Prostate gland (tissue), 2 donors: ENCODE data around the gene CPM. TPM values are rescaled to one million over a fixed set of nuclear protein-coding genes. Genes with fewer than 3 reads are reported as not detected.

ENCODE experiments used
- DNase-seq: peaks from one replicate; pipeline ENCODE4 v3.0.0-alpha.2; 2019; ENCODE audit warnings: low spot score
- H3K27ac ChIP-seq, 2 donors: fragments of 200-600 bp; sonication (generic); 2 replicates each; pipeline ENCODE4 v1.5.1; 2017 to 2019
- H3K27me3 ChIP-seq: fragments of 200-600 bp; sonication (generic); replicated peaks from 2 replicates; pipeline ENCODE4 v1.5.1; 2019; ENCODE audit not compliant: insufficient read depth
- H3K36me3 ChIP-seq, 2 donors: fragments of 200-600 bp; sonication (generic); 1 replicate in 1 of 2; 2 replicates in 1 of 2; pipeline versions ENCODE4 v1.5.1 to v1.8.1; 2017 to 2019
- H3K4me1 ChIP-seq: fragments of 200-600 bp; sonication (generic); replicated peaks from 2 replicates; pipeline ENCODE4 v1.5.1; 2019
- H3K4me3 ChIP-seq, 2 donors: fragments of 200-600 bp; sonication (generic); 2 replicates each; pipeline ENCODE4 v1.5.1; 2017 to 2019
- H3K9me3 ChIP-seq: fragments of 200-600 bp; sonication (generic); 2 replicates; pipeline ENCODE4 v1.5.1; 2017
- CTCF ChIP-seq, 4 experiments: fragments of 200-600 bp in 2 of 4; fragments of 450-650 bp in 2 of 4; sonication (generic) in 2 of 4; IDR thresholded peaks; 1 replicate in 3 of 4; 2 replicates in 1 of 4; pipeline ENCODE4 v1.5.1; 2016 to 2019; ENCODE audit warnings: antibody characterized with exemption in 4 of 4, mild to moderate bottlenecking in 2 of 4, moderate library complexity in 2 of 4
- POLR2A ChIP-seq: fragments of 450-650 bp; IDR thresholded peaks from one replicate; pipeline ENCODE4 v1.6.1; 2016; ENCODE audit warnings: antibody characterized with exemption, mild to moderate bottlenecking
- POLR2AphosphoS5 ChIP-seq: sonication (generic); formaldehyde crosslinking; IDR thresholded peaks from one replicate; pipeline ENCODE4 v1.6.1; 2017; ENCODE audit warnings: antibody characterized with exemption
- WGBS: methylation state at CpG from one replicate; pipeline ENCODE4 v1.1.5; 2018; 5-methylcytosine and 5-hydroxymethylcytosine counted together
- intact Hi-C: fragments of 100-400 bp; cut with DNase I; formaldehyde crosslinking; loops from one replicate; pipeline ENCODE4 v1.14.2; 2022
- total RNA-seq, 2 donors: library from RNA; depleted of rRNA; stranded (reverse); fragments of >200 nt; gene quantifications; one replicate each; pipeline ENCODE4 v1.1.0, GENCODE V29; 2016

CPM gene
- total RNA-seq, 2 donors from 2014 or later: 68.4 TPM

- intact Hi-C loops: no loop called here
Measured at GRCh38 chr12:68903511-68903910, 29.5 kb downstream of the CPM start.

GRCh38 chr12:68901551-68901950 is 31.4 kb downstream of the CPM start:
- DNase-seq: no peak
- Histone ChIP-seq H3K27me3 (no peaks in the 10 kb centered on the region), H3K4me1 (no peaks in the 10 kb centered on the region), H3K9me3 (no peaks in the 10 kb centered on the region), H3K27ac (no peak overlapping the region), H3K4me3 (no peak overlapping the region), H3K36me3 (no peaks in the 10 kb centered on the region)
- intact Hi-C loops: no loop called here
- TF ChIP-seq CTCF (IDR thresholded peaks at IDR 0.05): no peak
- TF ChIP-seq POLR2AphosphoS5: no peak
- WGBS: 83% methylated on average over 2 of the region's 2 CpGs

More at GRCh38 chr12:68903511-68903910, 29.5 kb downstream of the CPM start:
- Histone ChIP-seq H3K27ac (no peak overlapping the region), H3K36me3 (no peaks in the 10 kb centered on the region), H3K4me1 (no peaks in the 10 kb centered on the region), H3K27me3 (no peaks in the 10 kb centered on the region), H3K4me3 (no peak overlapping the region), H3K9me3 (no peaks in the 10 kb centered on the region)
- 39% methylated on average over 8 of the region's 8 CpGs for WGBS
- no peak for DNase-seq
- TF ChIP-seq POLR2A (no peak), POLR2AphosphoS5 (no peak), CTCF (IDR thresholded peaks at IDR 0.05) (no peak)

GRCh38 chr12:68901145-68901544 is 31.8 kb downstream of the CPM start:
- no peak for TF ChIP-seq CTCF (IDR thresholded peaks at IDR 0.05)
- no peak for TF ChIP-seq POLR2AphosphoS5
- TF ChIP-seq POLR2A: no peak
- WGBS: 96% methylated on average over 2 of the region's 2 CpGs
- Histone ChIP-seq H3K36me3 (no peaks in the 10 kb centered on the region), H3K4me1 (no peaks in the 10 kb centered on the region), H3K27me3 (no peaks in the 10 kb centered on the region), H3K9me3 (no peaks in the 10 kb centered on the region), H3K27ac (no peak overlapping the region), H3K4me3 (no peak overlapping the region)
- intact Hi-C loops: no loop called here
- DNase-seq: no peak

- TF ChIP-seq CTCF (IDR thresholded peaks at IDR 0.05) (no peak), POLR2AphosphoS5 (no peak), POLR2A (no peak)
- intact Hi-C loops: no loop called here
- no peaks in the 10 kb centered on the region for H3K4me1 ChIP-seq
- no peaks in the 10 kb centered on the region for H3K9me3 ChIP-seq
- DNase-seq: no peak
- H3K36me3 ChIP-seq: no peaks in the 10 kb centered on the region
- WGBS: 44% methylated on average over 2 of the region's 2 CpGs
- H3K4me3 ChIP-seq: no peak overlapping the region
- H3K27me3 ChIP-seq: no peaks in the 10 kb centered on the region
- H3K27ac ChIP-seq: no peak overlapping the region
Measured at GRCh38 chr12:68900241-68900640, 32.7 kb downstream of the CPM start.

- Histone ChIP-seq H3K4me3 (no peak overlapping the region), H3K4me1 (no peaks in the 10 kb centered on the region), H3K36me3 (no peaks in the 10 kb centered on the region), H3K9me3 (no peaks in the 10 kb centered on the region), H3K27ac (no peak overlapping the region), H3K27me3 (no peaks in the 10 kb centered on the region)
- intact Hi-C loops: no loop called here
- TF ChIP-seq POLR2AphosphoS5: no peak
- peak in 2 of 4 experiments; percentile 10 to 17 for TF ChIP-seq CTCF (IDR thresholded peaks at IDR 0.05)
- peak; percentile 25 for DNase-seq
- WGBS: 33% methylated on average over 4 of the region's 4 CpGs
Measured at GRCh38 chr12:68899251-68899771, 33.7 kb downstream of the CPM start.
